GM18498 (cell line): ENCODE results near the gene ATL1.
"Not testable (repeated sequence)": the region's sequence is repeated elsewhere in the genome, so short reads cannot be mapped to it uniquely, and the experiment has no call there.

Experiments
- ATAC-seq: cut with Tn5 transposase; IDR thresholded peaks from one replicate; pipeline ENCODE4 v1.9.1; 2021; ENCODE audit warnings: mild to moderate bottlenecking, moderate library complexity; ENCODE audit not compliant: unreplicated experiment

Gene ATL1

GRCh38 chr14:50647753-50648152 lies 87.8 kb downstream of the ATL1 start:
- no peak for ATAC-seq

- ATAC-seq, result no peak
These were observed 89.7 kb downstream of the ATL1 start for GRCh38 chr14:50649691-50650090.

- ATAC-seq, result no peak
These were observed 96.8 kb downstream of the ATL1 start for GRCh38 chr14:50656776-50657175.

- no peak for ATAC-seq
These were observed 97.8 kb downstream of the ATL1 start for GRCh38 chr14:50657753-50658152.

GRCh38 chr14:50658203-50658602 lies 98.3 kb downstream of the ATL1 start:
- no peak for ATAC-seq

- ATAC-seq, result no peak
These were observed 99.5 kb downstream of the ATL1 start for GRCh38 chr14:50659327-50659974.

GRCh38 chr14:50664579-50664978 lies 104.6 kb downstream of the ATL1 start:
- ATAC-seq, result not testable (repeated sequence)

GRCh38 chr14:50665300-50665699 lies 105.4 kb downstream of the ATL1 start:
- not testable (repeated sequence) for ATAC-seq

- ATAC-seq, result no peak
These were observed 107.1 kb downstream of the ATL1 start for GRCh38 chr14:50666772-50667683.

- peak; percentile 58 for ATAC-seq
These were observed 107.7 kb downstream of the ATL1 start for GRCh38 chr14:50667684-50667995.

- ATAC-seq, result peak; percentile 61
These were observed 108.3 kb downstream of the ATL1 start, which contains the start of gene SAV1 for GRCh38 chr14:50667996-50668825. Gene SAV1 (minus strand): TSS chr14:50668306. CDS start chr14:50667967, 339 bp downstream.

- no peak for ATAC-seq
These were observed 108.8 kb downstream of the ATL1 start for GRCh38 chr14:50668826-50669143.

GRCh38 chr14:50669441-50669986 lies 109.6 kb downstream of the ATL1 start:
- ATAC-seq, result no peak

- ATAC-seq, result no peak
These were observed 110.4 kb downstream of the ATL1 start for GRCh38 chr14:50670196-50670865.

- no peak for ATAC-seq
These were observed 110.9 kb downstream of the ATL1 start for GRCh38 chr14:50670866-50671256.

- no peak for ATAC-seq
These were observed 115.7 kb downstream of the ATL1 start for GRCh38 chr14:50675597-50675996.

GRCh38 chr14:50676814-50677516 lies 117.0 kb downstream of the ATL1 start:
- ATAC-seq, result peak; percentile 30

- ATAC-seq, result peak; percentile 44
These were observed 117.7 kb downstream of the ATL1 start for GRCh38 chr14:50677527-50678063.

- no peak for ATAC-seq
These were observed 118.2 kb downstream of the ATL1 start for GRCh38 chr14:50678163-50678562.

- no peak for ATAC-seq
These were observed 119.7 kb downstream of the ATL1 start for GRCh38 chr14:50679674-50680073.
